PFSK-1 (cell line): ENCODE data around the gene WDR74. TPM values are rescaled to one million over a fixed set of nuclear protein-coding genes. Genes with fewer than 3 reads are reported as not detected.

Experiments
- FOXP2 ChIP-seq: optimal IDR thresholded peaks from 2 replicates; pipeline ENCODE3; 2011; ENCODE audit warnings: borderline replicate concordance, control low read depth, inconsistent platforms; ENCODE audit not compliant: insufficient read depth; ENCODE audit errors: extremely low read length, extremely low read depth
- POLR2AphosphoS5 ChIP-seq: IDR thresholded peaks from 2 replicates; pipeline ENCODE4 v1.6.1; 2012; ENCODE audit warnings: low read depth, mild to moderate bottlenecking, control low read depth, low read length, moderate library complexity
- REST ChIP-seq, 2 experiments: IDR thresholded peaks; 2 replicates each; pipeline versions ENCODE4 v1.6.1 to v1.8.0; 2011 to 2012; ENCODE audit warnings: low read depth in 2 of 2, low read length in 2 of 2, control low read depth in 1 of 2, inconsistent platforms in 1 of 2, mild to moderate bottlenecking in 1 of 2, moderate library complexity in 1 of 2; ENCODE audit not compliant: insufficient read depth in 1 of 2
- SIN3A ChIP-seq: IDR thresholded peaks from 2 replicates; pipeline ENCODE4 v1.6.1; 2012; ENCODE audit warnings: mild to moderate bottlenecking, low read length, moderate library complexity, borderline replicate concordance; ENCODE audit not compliant: insufficient read depth
- TAF1 ChIP-seq: IDR thresholded peaks from 2 replicates; pipeline ENCODE4 v1.6.1; 2012; ENCODE audit warnings: low read length, control low read depth, borderline replicate concordance; ENCODE audit not compliant: insufficient read depth
- polyA plus RNA-seq: library from polyadenylated mRNA; unstranded; fragments of >200 nt; gene quantifications from one replicate; pipeline ENCODE4 v1.2.1, GENCODE V29; 2012; ENCODE audit warnings: low read depth, missing spikeins; ENCODE audit not compliant: insufficient read length

The WDR74 gene
- polyA plus RNA-seq = 263 TPM

GRCh38 chr11:62839050-62839945 lies at the start of gene WDR74:
TSS of gene WDR74 (minus strand) at chr11:62839590. CDS start at chr11:62839570, 20 bp downstream.
- TF ChIP-seq REST (IDR thresholded peaks at IDR 0.05; ENCODE audit: insufficient read depth in 1 of 2, low read depth in 2 of 2, low read length in 2 of 2) = peak; percentile 43; a peak in 1 of 4 replicates
- TF ChIP-seq TAF1 = peak; percentile 96
- peak; percentile 97 for TF ChIP-seq POLR2AphosphoS5
- peak; percentile 97 for TF ChIP-seq SIN3A
- TF ChIP-seq FOXP2 = peak; percentile 92

- TF ChIP-seq REST (IDR thresholded peaks at IDR 0.05; ENCODE audit: insufficient read depth in 1 of 2, low read depth in 2 of 2, low read length in 2 of 2) (no peak), POLR2AphosphoS5 (no peak), FOXP2 (no peak), SIN3A (no peak), TAF1 (no peak)
Observed at GRCh38 chr11:62889126-62889483, 49.7 kb upstream of the WDR74 start.

GRCh38 chr11:62888406-62888805 lies 49.0 kb upstream of the WDR74 start:
- TF ChIP-seq POLR2AphosphoS5 (0 out of 2 replicates have a peak, but pooled peaks have one; percentile 2), FOXP2 (no peak), TAF1 (no peak), REST (IDR thresholded peaks at IDR 0.05; ENCODE audit: insufficient read depth in 1 of 2, low read depth in 2 of 2, low read length in 2 of 2) (no peak), SIN3A (no peak)

GRCh38 chr11:62885137-62885750 lies 45.9 kb upstream of the WDR74 start:
- no peak for TF ChIP-seq TAF1
- TF ChIP-seq POLR2AphosphoS5 = 0 out of 2 replicates have a peak, but pooled peaks have one; percentile 6
- no peak for TF ChIP-seq SIN3A
- no peak for TF ChIP-seq FOXP2

- TF ChIP-seq FOXP2 (no peak), TAF1 (no peak), SIN3A (no peak), REST (IDR thresholded peaks at IDR 0.05; ENCODE audit: insufficient read depth in 1 of 2, low read depth in 2 of 2, low read length in 2 of 2) (no peak), POLR2AphosphoS5 (no peak)
Observed at GRCh38 chr11:62883673-62884072, 44.3 kb upstream of the WDR74 start.
